H9 (cell line): ENCODE measurements around the gene VOPP1. TPM values are rescaled to one million over a fixed set of nuclear protein-coding genes. Genes with fewer than 3 reads are reported as not detected.
A peak's percentile ranks its signal among the peaks of the same experiment; 100 is the strongest.

ENCODE experiments used
- DNase-seq: peaks from one replicate; pipeline ENCODE4 v3.0.0-alpha.2; 2017
- H2AFZ ChIP-seq: one replicate; pipeline ENCODE4 v1.6.1; 2013; ENCODE audit warnings: mild to moderate bottlenecking, low read length, control low read depth, moderate library complexity
- H2AK5ac ChIP-seq: 2 replicates; pipeline ENCODE4 v1.6.1; 2013; ENCODE audit warnings: low read length, control low read depth, mixed read lengths; ENCODE audit not compliant: insufficient read length
- H2BK120ac ChIP-seq: one replicate; pipeline ENCODE4 v1.6.1; 2013; ENCODE audit warnings: low read depth, mild to moderate bottlenecking, low read length, control low read depth, inconsistent platforms; ENCODE audit not compliant: poor library complexity, severe bottlenecking
- H2BK12ac ChIP-seq: 2 replicates; pipeline ENCODE4 v1.6.1; 2013; ENCODE audit warnings: low read length, control low read depth, mixed read lengths, low read depth; ENCODE audit not compliant: insufficient read length
- H2BK15ac ChIP-seq: 2 replicates; pipeline ENCODE4 v1.6.1; 2013; ENCODE audit warnings: low read depth, low read length, control low read depth
- H2BK20ac ChIP-seq: one replicate; pipeline ENCODE4 v1.6.1; 2013; ENCODE audit warnings: low read depth, mild to moderate bottlenecking, low read length, control low read depth, inconsistent platforms; ENCODE audit not compliant: poor library complexity, severe bottlenecking
- H2BK5ac ChIP-seq: 2 replicates; pipeline ENCODE4 v1.6.1; 2013; ENCODE audit warnings: low read length, control low read depth, mixed read lengths; ENCODE audit not compliant: insufficient read length
- H3K14ac ChIP-seq: 2 replicates; pipeline ENCODE4 v1.6.1; 2013; ENCODE audit warnings: low read length, control low read depth; ENCODE audit not compliant: insufficient read depth
- H3K18ac ChIP-seq: 2 replicates; pipeline ENCODE4 v1.6.1; 2013; ENCODE audit warnings: low read depth, mild to moderate bottlenecking, mixed read lengths, low read length, control low read depth; ENCODE audit not compliant: insufficient read length
- H3K23ac ChIP-seq: 2 replicates; pipeline ENCODE4 v1.6.1; 2013; ENCODE audit warnings: low read length, control low read depth, mixed read lengths, low read depth; ENCODE audit not compliant: insufficient read length
- H3K23me2 ChIP-seq: 2 replicates; pipeline ENCODE4 v1.6.1; 2013; ENCODE audit warnings: low read depth, mild to moderate bottlenecking, mixed read lengths, low read length, control low read depth; ENCODE audit not compliant: insufficient read length, poor library complexity, severe bottlenecking
- H3K27ac ChIP-seq: 2 replicates; pipeline ENCODE4 v1.5.1; 2013; ENCODE audit warnings: low read length, control low read depth, mixed read lengths, low read depth; ENCODE audit not compliant: insufficient read length
- H3K27me3 ChIP-seq: 2 replicates; pipeline ENCODE4 v1.6.1; 2013; ENCODE audit warnings: low read length, control low read depth, inconsistent platforms; ENCODE audit not compliant: insufficient read depth
- H3K4ac ChIP-seq: 2 replicates; pipeline ENCODE4 v1.6.1; 2013; ENCODE audit warnings: low read depth, mild to moderate bottlenecking, control low read depth, inconsistent platforms, low read length, moderate library complexity
- H3K4me1 ChIP-seq: 2 replicates; pipeline ENCODE4 v1.6.1; 2013; ENCODE audit warnings: low read length, control low read depth, inconsistent platforms; ENCODE audit not compliant: insufficient read depth
- H3K4me2 ChIP-seq: 2 replicates; pipeline ENCODE4 v1.6.1; 2013; ENCODE audit warnings: low read length, control low read depth, mixed read lengths; ENCODE audit not compliant: insufficient read length, insufficient read depth
- H3K56ac ChIP-seq: 2 replicates; pipeline ENCODE4 v1.6.1; 2013; ENCODE audit warnings: low read depth, mild to moderate bottlenecking, mixed read lengths, low read length, control low read depth; ENCODE audit not compliant: insufficient read length
- H3K79me1 ChIP-seq: 2 replicates; pipeline ENCODE4 v1.6.1; 2013; ENCODE audit warnings: low read depth, mild to moderate bottlenecking, moderate library complexity, low read length, control low read depth, inconsistent platforms; ENCODE audit not compliant: insufficient read depth, poor library complexity, severe bottlenecking
- H3K79me2 ChIP-seq: 2 replicates; pipeline ENCODE4 v1.6.1; 2013; ENCODE audit warnings: low read length, control low read depth, inconsistent platforms; ENCODE audit not compliant: insufficient read depth
- H3K9ac ChIP-seq: 2 replicates; pipeline ENCODE4 v1.6.1; 2013; ENCODE audit warnings: low read length, control low read depth, mixed read lengths; ENCODE audit not compliant: insufficient read length; ENCODE audit errors: extremely low read depth
- H3K9me3 ChIP-seq: one replicate; pipeline ENCODE4 v1.6.1; 2013; ENCODE audit warnings: low read depth, low read length, inconsistent platforms; ENCODE audit not compliant: control insufficient read depth
- H3T11ph ChIP-seq: one replicate; pipeline ENCODE4 v1.6.1; 2013; ENCODE audit warnings: mild to moderate bottlenecking, low read length, control low read depth, inconsistent platforms
- H4K20me1 ChIP-seq: one replicate; pipeline ENCODE4 v1.6.1; 2013; ENCODE audit not compliant: control insufficient read depth, insufficient read length, insufficient read depth
- H4K5ac ChIP-seq: 2 replicates; pipeline ENCODE4 v1.6.1; 2013; ENCODE audit warnings: low read depth, mild to moderate bottlenecking, mixed read lengths, low read length, control low read depth; ENCODE audit not compliant: insufficient read length
- H4K8ac ChIP-seq: replicated peaks from 2 replicates; pipeline ENCODE4 v1.6.1; 2013; ENCODE audit warnings: low read length, control low read depth, mixed read lengths, low read depth; ENCODE audit not compliant: insufficient read length
- H4K91ac ChIP-seq: 2 replicates; pipeline ENCODE4 v1.6.1; 2013; ENCODE audit warnings: low read depth, mild to moderate bottlenecking, moderate library complexity, mixed read lengths, low read length, control low read depth; ENCODE audit not compliant: insufficient read length
- H3K27ac Mint-ChIP-seq, 3 experiments: 2 replicates in 2 of 3; 3 replicates in 1 of 3; pipeline ENCODE4 v1.8.0; 2020 to 2021; ENCODE audit warnings: mixed read lengths in 3 of 3, mild to moderate bottlenecking in 1 of 3, moderate library complexity in 1 of 3
- H3K27me3 Mint-ChIP-seq: 2 replicates; pipeline ENCODE4 v1.8.0; 2021; ENCODE audit warnings: low read depth, mild to moderate bottlenecking, moderate library complexity, mixed read lengths
- H3K36me3 Mint-ChIP-seq, 3 experiments: 2 replicates in 2 of 3; 3 replicates in 1 of 3; pipeline ENCODE4 v1.8.0; 2020 to 2021; ENCODE audit warnings: low read depth in 3 of 3, mixed read lengths in 3 of 3; ENCODE audit not compliant: insufficient read depth in 1 of 3
- H3K4me1 Mint-ChIP-seq, 2 experiments: 2 replicates each; pipeline ENCODE4 v1.8.0; 2020; ENCODE audit warnings: mixed read lengths in 2 of 2
- H3K4me3 Mint-ChIP-seq, 2 experiments: 2 replicates in 1 of 2; 3 replicates in 1 of 2; pipeline ENCODE4 v1.8.0; 2020 to 2021; ENCODE audit warnings: mild to moderate bottlenecking in 2 of 2, mixed read lengths in 2 of 2, moderate library complexity in 1 of 2
- H3K9me3 Mint-ChIP-seq, 2 experiments: 2 replicates in 1 of 2; 3 replicates in 1 of 2; pipeline ENCODE4 v1.8.0; 2020; ENCODE audit warnings: mild to moderate bottlenecking in 2 of 2, mixed read lengths in 2 of 2, moderate library complexity in 1 of 2
- WGBS: extraction: QIAGEN DNeasy Blood & Tissue Kit; methylation state at CpG from one replicate; pipeline ENCODE4 v1.1.7; 2013; ENCODE audit warnings: missing lambda C conversion rate, low lambda C conversion rate, mixed read lengths; ENCODE audit not compliant: insufficient read length; ENCODE audit errors: extremely low coverage; 5-methylcytosine and 5-hydroxymethylcytosine counted together
- total RNA-seq: library from RNA; stranded (reverse); gene quantifications from 2 replicates; pipeline ENCODE4 v1.2.1, GENCODE V29; 2021
- TF ChIP-seq, protein P1 (sequence below): fragments of 200-600 bp; sonication (generic); conservative IDR thresholded peaks from 3 replicates; pipeline ENCODE4 v1.8.0; 2021; ENCODE audit warnings: antibody characterized with exemption, mild to moderate bottlenecking

Gene VOPP1
- total RNA-seq, 1 experiment from 2014 or later: 55.7 TPM

GRCh38 chr7:55481155-55481554 is 91.1 kb downstream of the VOPP1 start:
- Histone ChIP-seq H3K9me3 (no peaks in the 10 kb centered on the region), H3K56ac (no peak overlapping the region), H2AK5ac (no peak overlapping the region), H3K27me3 (no peaks in the 10 kb centered on the region), H3K79me2 (no peaks in the 10 kb centered on the region), H3K23me2 (no peaks in the 10 kb centered on the region), H3K4ac (no peak overlapping the region), H3T11ph (no peak overlapping the region), H4K8ac (no peak overlapping the region), H2BK120ac (no peak overlapping the region), H4K91ac (no peak overlapping the region), H3K4me1 (no peaks in the 10 kb centered on the region), H2BK12ac (no peak overlapping the region), H3K9ac (no peak overlapping the region), H3K79me1 (no peaks in the 10 kb centered on the region), H2AFZ (no peak overlapping the region), H4K5ac (no peak overlapping the region), H3K4me2 (no peak overlapping the region), H3K27ac (no peak overlapping the region), H2BK5ac (no peak overlapping the region), H4K20me1 (no peaks in the 10 kb centered on the region), H2BK15ac (no peak overlapping the region), H2BK20ac (no peak overlapping the region), H3K14ac (no peak overlapping the region; the same call in 1 of the 2 replicates), H3K23ac (no peak overlapping the region), H3K18ac (no peak overlapping the region)
- no peak overlapping the region for H3K4me3 Mint-ChIP-seq
- WGBS: no CpG with 5 or more reads among the region's 2 CpGs
- peak overlapping the region in 1 of 3 experiments; percentile 19; a peak in 2 of 7 replicates for H3K27ac Mint-ChIP-seq
- peaks cover 6 to 16% (median 9%) of the 10 kb centered on the region in 3 experiments; a peak in 5 of 7 replicates for H3K36me3 Mint-ChIP-seq
- no peaks in the 10 kb centered on the region for H3K27me3 Mint-ChIP-seq
- no peaks in the 10 kb centered on the region for H3K9me3 Mint-ChIP-seq
- TF ChIP-seq, protein P1, sequence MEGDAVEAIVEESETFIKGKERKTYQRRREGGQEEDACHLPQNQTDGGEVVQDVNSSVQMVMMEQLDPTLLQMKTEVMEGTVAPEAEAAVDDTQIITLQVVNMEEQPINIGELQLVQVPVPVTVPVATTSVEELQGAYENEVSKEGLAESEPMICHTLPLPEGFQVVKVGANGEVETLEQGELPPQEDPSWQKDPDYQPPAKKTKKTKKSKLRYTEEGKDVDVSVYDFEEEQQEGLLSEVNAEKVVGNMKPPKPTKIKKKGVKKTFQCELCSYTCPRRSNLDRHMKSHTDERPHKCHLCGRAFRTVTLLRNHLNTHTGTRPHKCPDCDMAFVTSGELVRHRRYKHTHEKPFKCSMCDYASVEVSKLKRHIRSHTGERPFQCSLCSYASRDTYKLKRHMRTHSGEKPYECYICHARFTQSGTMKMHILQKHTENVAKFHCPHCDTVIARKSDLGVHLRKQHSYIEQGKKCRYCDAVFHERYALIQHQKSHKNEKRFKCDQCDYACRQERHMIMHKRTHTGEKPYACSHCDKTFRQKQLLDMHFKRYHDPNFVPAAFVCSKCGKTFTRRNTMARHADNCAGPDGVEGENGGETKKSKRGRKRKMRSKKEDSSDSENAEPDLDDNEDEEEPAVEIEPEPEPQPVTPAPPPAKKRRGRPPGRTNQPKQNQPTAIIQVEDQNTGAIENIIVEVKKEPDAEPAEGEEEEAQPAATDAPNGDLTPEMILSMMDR: no peak
- peak; percentile 18 for DNase-seq
- peaks cover 12 to 14% of the 10 kb centered on the region in 2 experiments for H3K4me1 Mint-ChIP-seq
